HG02885 (cell line): ENCODE measurements around the gene EPHA6.
"Not testable (repeated sequence)": the region's sequence is repeated elsewhere in the genome, so short reads cannot be mapped to it uniquely, and the experiment has no call there.

Experiments
- ATAC-seq: cut with Tn5 transposase; IDR thresholded peaks from one replicate; pipeline ENCODE4 v1.9.1; 2021; ENCODE audit warnings: mild to moderate bottlenecking; ENCODE audit not compliant: unreplicated experiment, poor library complexity

The EPHA6 gene

DNA sequence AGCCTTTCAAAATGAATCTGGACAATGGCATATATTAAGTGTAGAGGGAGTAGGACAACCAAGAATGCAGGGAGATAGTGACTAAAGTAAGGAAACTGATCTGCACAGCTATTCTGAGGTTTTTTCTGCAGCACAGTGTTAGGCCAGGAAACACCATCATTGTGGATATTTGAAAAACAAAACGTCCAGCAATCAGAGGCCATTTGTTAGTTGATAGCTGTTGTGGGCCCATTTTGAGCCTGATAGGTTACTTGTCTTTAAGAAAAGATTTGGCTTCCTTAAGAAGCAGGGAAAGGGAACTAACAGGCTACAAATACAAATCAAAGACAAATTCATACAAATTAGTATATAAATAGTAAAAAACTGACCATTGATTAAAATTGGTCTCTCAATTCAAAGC is 574.4 kb downstream of the EPHA6 start:
- ATAC-seq: no peak

DNA sequence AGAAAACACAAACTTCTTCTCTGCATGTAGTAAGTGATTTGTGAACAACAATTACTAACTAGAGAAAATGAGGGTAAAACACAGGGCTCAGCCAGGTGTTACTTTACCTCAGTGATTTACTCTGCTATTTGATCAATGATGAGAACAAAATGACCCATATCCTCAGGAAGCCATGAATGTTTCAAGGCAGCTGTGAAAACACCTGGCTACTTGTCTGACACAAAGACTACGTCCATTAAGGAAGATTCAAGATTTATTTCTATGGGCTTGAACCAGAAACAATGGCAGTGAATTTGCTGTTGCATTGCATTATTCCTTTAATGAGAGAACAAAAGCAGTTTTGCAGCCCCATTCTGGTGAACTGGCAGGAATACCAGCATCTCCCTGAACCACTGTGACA is 575.5 kb downstream of the EPHA6 start:
- ATAC-seq: no peak

DNA sequence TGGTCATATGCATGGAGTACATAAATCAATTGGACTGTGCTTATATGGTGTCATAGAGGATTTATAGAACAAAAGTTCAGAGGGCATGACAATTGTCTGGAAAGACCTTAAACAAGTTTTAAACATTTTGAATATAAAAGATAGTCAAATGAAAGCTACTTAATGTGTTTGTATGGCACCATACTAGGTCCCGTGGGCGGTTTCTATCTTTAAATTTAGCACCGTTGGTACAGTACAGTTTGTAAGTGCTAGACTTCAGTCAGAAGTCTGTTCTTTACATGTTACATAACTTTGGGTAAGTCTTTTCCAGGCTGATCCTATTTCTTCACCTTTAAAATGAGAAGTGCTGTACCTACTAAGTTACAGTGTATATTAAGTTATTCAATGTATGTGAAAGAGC is 576.8 kb downstream of the EPHA6 start:
- no peak for ATAC-seq

DNA sequence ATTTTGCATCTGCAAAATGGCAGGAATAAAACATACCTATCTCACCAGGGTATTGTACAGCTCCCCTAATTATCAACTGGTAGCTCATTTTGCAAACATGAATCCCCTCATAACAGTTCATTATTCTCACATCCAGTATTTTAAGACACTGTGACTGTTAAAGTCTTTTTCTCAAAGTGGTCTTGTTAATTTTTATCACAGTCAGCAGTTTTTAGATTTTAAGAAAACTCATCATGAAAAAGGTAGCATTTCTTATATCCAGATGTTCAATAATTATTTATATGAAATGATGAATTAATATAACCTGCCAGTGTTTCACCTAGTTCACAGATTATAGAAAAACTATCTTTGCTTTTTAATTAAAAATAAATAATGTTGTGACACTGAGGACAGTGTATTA is 595.2 kb downstream of the EPHA6 start:
- no peak for ATAC-seq

DNA sequence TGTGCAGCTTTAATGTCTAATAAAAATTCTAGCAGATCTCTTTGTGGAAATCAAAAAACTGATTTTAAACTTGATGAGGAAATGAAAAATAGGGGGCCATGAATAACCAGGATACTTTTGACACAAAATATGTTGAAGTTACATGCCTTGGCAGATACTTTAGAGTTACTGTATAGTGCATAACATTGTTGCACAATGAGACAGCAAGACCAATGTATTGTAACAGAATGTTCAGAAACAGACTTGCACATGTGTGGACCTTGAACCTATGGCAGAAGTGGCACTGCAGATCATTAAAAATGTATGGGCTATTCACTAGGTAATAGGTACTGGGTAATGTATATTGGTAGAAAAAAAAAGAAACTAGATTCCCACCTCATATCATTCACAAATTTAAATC is 607.2 kb downstream of the EPHA6 start:
- ATAC-seq: no peak

DNA sequence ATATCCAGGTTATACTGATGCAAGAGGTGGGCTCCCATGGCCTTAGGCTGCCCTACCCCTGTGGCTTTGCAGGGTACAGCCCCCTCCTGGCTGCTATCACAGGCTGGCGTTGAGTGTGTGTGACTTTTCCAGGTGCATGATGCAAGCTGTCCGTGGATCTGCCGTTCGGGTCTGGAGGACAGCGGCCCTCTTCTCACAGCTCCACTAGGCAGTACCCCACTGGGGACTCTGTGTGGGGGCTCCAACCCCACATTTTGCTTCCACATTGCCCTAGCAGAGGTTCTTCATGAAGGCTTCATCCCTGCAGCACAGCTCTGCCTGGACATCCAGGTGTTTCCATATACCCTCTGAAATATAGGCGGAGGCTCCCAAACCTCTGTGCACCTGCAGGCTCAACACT is 610.6 kb downstream of the EPHA6 start:
- ATAC-seq: no peak

DNA sequence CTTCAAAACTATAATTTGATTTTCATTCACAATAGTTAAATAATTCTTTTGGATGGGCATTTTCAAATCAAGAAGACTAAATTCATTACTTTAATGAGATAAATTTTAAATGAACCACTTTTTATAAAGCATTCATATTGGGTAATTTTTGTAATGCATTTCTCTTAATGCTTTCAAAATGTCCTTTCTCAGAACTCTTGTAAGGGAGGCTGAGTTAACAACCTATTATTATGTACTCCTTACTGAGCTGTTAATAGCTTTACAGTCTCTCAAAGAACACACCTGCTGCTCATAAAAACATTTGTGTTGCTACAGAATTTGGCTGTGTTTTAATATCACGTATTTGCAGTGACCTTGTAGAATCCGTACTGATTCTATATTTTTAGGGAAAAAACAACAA is 616.2 kb downstream of the EPHA6 start:
- no peak for ATAC-seq

DNA sequence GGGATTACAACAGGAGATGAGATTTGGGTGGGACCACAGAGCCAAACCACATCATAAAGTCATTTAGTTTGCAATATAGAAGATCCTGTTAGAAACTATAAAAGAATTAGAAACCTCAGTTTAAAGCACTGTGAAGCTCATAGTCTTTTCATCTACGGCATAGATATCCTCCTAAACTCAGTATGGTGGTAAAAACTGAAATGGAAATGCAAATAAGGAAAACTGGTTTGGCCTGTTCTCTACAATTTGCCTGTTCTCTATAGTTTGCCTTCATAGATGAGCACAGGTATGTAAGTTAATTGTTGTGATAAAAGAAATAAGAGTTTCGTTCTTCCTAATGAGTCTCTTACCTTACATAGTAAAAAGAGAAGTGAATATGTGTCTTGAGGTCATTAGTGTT is 618.5 kb downstream of the EPHA6 start:
- no peak for ATAC-seq

DNA sequence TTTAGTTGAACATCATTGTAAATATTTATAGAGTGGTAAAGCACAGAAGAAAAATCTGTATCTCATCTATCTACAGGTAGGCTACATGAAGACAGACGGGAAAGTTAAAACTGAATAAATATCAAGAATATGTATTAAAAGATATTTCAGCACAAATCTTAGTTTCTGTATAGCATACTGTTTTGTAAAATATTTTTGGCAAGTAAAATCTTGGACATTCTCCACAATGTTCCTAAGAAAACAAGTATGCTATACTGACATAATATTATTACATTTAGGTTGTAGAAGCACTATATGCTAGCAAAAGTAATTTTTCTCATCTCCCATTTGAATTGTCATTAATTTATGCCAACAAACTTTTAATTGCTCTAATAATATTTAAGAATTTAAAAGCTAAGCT is 623.7 kb downstream of the EPHA6 start:
- no peak for ATAC-seq

DNA sequence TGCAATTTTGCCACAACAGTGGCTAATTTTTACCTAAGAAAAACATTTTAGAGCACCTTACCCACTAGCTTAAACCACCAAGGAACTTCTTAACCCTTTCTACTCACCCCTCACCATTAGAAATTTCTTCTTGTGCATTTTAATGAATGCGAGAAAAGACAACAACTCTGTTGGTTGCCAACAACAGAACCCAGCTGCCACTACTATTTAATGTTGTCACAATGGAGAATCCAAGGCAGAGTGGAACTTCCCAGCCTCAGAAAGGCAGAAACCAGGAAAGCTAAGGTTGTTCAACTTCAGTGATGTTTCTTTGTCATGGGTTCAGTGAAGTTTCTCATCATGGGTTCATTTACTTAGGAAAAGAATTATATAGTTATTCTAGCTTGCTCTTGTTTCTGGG is 625.0 kb downstream of the EPHA6 start:
- ATAC-seq: no peak

DNA sequence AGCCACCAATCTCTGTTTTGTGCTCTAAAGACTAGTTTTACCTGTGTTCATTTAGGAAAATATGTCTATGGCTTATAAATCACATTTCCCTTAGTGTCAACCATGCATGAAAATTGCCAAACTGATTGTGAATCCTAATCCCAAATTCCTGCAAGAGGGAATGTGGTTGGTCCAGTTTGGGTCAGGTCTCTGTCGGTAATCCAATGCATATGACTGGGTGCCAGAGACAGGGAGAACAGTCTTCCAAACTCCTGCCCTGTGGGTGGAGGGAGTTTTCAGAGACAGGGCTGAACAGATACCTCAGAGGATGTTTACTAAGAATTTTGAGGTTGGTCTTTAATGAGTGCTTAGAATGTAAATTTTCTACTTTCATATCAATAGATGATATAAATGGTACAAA is 649.6 kb downstream of the EPHA6 start:
- no peak for ATAC-seq

DNA sequence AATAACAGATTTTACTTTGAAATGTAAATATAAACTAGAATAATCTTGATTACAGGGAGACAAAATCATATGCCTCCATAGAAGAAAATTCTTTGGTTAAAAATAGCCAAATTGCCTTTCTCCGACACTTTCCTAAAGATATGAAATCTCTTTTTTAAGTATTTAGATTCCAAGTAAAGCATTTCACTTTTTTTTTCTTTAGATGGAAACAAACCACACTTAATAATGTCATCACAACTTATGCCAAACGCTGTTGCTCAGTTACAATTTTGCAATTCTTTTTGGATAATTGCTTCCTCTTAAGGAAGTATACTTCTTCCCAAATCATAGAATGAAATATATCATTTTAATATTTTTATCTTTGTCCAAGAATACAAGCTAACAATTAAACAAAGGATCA is 656.1 kb downstream of the EPHA6 start:
- ATAC-seq: no peak

DNA sequence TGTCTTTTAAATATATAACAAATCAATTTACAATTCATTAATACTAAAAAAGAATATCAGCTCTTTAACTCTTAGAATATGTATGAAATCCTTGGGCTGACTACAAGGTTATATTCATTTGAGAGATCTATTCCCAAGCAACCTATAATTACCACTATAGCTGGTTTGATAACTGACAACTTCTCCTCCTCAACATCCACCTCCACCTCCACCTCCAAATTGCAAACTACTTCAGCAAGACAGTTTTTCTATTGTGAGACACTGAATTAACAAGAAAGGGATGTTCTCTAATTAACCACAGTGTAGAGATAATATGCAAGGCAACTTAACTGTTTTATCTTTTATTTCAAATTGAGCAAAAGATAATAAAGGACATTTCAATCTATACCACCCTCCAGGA is 665.3 kb downstream of the EPHA6 start:
- ATAC-seq: no peak

DNA sequence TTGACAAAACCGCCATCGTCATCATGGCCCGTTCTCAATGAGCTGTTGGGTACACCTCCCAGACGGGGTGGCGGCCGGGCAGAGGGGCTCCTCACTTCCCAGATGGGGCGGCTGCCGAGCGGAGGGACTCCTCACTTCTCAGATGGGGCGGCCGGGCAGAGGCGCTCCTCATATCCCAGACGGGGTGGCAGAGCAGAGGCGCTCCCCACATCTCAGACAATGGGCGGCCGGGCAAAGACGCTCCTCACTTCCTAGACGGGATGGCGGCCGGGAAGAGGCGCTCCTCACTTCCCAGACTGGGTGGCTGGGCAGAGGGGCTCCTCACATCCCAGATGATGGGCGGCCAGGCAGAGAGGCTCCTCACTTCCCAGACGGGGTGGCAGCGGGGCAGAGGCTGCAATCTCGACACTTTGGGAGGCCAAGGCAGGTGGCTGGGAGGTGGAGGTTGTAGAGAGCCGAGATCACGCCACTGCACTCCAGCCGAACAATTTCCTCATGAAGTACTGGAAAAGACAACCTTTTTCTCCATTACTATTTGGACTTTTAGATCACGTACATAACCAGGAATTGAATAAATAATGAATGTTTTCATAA is 666.4 kb downstream of the EPHA6 start:
- not testable (repeated sequence) for ATAC-seq

DNA sequence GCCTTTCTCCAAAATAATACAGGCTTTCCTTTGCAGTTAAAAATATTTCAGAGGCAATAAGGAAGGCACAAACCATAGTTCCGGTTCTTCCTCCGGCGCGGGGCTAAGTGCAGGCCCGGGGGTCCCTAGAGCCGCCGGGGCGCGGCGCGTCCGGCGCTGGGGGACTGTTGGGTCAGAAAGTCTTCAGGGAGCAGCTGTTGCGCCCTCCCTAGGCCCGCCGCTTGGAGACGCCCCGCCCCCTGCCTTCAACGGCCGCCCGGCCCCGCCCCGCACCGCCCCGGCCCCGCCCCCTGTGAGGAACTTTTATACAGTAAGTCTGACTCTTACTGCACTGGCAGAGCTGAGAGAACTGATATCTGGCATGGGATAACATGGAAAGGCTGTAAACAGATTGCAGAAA is 667.0 kb downstream of the EPHA6 start:
- ATAC-seq: no peak

DNA sequence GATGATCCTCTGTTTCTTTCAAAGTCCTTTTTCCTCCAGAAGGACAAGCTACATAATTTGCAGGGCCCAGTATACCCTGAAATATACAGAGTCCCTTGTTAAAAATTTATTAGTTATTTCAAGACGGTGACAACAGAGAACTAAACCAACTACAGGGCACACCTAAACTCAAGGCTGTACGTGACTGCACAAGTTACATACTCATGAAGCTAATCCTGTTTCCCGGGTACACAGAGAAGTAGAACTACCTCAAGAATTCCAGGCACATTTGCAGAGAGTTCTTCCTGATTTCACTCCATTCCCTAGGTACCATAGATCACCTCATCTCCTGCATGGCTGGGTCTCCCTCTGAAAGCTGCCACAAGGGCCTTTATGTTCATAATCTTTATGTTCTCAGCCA is 670.8 kb downstream of the EPHA6 start:
- no peak for ATAC-seq

DNA sequence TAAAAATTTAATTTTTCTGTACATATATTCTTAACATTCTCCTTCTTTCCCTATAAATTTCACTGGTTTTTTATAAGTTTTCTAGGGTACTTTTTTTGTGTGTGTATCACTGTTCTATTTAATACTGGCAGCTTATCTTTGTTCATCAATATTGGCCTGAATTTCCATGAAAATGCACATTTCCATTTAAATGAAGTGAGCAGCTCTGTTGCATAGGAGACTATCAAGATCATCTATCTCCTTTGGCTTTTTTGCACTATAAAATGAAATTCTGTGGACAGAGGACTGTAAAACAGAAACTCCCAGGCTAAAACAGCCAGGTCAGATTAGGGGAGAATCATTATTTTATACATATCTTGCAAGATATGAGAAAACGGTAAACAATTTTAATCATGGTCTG is 673.2 kb downstream of the EPHA6 start:
- no peak for ATAC-seq

DNA sequence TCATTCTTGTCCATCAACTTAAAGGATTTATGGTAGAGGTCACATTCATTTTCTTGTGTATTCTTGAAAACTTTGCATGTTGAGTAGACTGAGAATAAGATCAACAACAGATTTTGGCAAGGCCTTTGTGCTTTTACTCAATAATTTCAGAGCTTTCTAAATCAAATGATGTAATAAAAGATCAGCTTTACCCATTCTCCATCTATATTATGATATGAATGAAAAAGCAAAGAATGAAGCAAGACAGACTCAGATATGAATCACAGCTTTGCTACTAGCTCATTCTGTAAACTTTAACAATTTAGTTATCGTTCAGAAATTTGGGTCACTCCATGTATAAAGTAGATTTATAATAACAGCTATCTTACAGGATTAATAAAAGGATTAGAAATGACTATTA is 674.3 kb downstream of the EPHA6 start:
- ATAC-seq: no peak

DNA sequence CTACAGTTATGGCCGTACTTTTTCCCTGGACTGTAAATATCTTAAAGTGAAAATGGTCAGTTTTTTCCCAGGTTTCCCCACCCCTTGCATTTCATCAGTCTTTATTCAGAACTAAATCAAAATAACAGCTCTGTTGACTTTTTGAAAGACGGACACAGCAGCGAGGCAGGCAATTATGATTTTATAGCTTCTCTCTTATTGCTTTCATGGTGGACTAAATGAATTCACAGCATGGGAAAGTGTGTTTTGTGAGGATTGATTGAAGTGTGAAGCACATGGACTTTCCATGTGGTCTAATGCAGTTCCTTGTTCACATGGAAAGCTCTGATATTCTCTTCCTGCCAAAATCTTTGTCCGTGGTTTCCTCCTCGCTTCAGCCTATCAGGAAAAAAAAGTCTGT is 681.5 kb downstream of the EPHA6 start:
- no peak for ATAC-seq

DNA sequence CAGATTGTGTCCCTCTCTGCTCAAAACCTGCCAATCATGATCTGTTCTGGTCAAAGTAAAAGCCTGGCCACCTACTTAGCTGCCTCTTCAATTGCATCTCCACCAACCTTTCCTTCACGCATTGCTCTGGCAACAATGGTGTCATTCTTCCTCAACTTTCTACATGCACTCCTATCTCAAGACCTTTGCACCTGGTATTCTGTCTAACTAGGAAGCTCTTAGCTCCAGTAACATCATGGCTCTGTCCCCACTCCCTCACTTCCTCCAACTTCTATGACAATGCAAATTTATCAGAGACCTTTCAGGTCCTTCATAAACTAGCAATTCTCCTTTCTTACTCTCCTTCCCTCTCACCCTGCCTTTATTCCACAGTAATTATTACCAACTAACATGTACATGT is 682.7 kb downstream of the EPHA6 start:
- ATAC-seq: no peak

DNA sequence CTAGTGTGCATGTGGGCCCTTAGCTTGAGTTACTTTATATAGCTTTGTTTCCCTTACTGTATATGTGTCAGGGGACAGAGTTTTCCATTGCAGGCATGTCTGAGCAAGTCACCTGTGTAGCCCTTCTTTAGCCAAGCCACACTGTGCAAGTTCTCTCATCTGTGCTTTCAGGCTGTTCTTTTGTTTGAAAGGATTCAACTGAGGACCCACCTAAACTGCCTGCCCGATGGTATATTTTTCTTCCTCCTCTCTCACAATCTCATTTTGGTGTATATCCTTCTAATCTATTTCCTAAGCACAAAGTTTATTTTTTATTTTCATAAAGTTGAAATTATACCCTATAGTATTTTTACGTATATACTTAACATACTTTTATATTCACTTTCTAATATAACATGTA is 690.1 kb downstream of the EPHA6 start:
- no peak for ATAC-seq

DNA sequence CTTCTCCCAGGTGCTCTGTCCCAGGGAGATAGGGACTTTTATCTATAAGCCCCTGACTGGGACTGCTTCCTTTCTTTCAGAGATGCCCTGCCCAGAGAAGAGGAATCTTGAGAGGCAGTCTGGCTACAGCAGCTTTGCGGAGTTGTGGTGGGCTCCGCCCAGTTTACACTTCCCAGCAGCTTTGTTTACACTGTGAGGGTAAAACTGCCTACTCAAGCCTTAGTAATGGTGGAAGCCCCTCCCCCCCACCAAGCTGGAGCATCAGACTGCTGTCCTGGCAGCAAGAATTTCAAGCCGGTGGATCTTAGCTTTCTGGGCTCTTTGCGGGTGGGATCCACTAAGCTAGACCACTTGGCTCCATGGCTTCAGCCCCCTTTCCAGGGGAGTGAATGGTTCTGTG is 696.4 kb downstream of the EPHA6 start:
- no peak for ATAC-seq

DNA sequence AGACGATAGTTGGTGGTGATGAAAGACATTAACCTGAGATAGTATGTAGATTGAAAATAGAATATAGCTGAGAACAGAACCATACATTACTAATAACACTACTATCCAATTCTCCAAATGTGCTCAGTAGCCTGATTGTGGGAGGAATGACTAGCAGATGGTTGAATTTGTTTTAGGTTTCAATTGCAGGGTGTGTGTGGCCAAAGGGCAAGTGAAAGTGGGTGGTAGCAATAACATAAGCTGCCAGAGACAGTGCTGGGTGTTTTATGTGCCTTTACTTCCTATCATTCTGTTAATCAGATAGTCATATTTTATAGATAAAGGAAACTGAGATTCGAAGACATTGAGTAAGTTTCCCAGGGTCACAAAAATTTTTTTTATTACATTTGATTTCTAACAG is 700.7 kb downstream of the EPHA6 start:
- ATAC-seq: no peak
